Spleen (tissue), 7 donors: ENCODE results near the gene LCMT1.

Experiments used
- CTCF ChIP-seq, 11 experiments: fragments of 200-600 bp in 7 of 11; fragments of 450-650 bp in 4 of 11; sonication (generic) in 4 of 11; IDR thresholded peaks in 8 of 11; conservative IDR thresholded peaks in 3 of 11; 1 replicate in 7 of 11; 2 replicates in 4 of 11; pipeline versions ENCODE4 v1.4.0 to v1.8.0; 2016 to 2021; ENCODE audit warnings: antibody characterized with exemption in 11 of 11, inconsistent platforms in 4 of 11, mild to moderate bottlenecking in 1 of 11
- POLR2A ChIP-seq, 3 donors: fragments of 450-650 bp; IDR thresholded peaks; one replicate each; pipeline ENCODE4 v1.5.1; 2017; ENCODE audit warnings: antibody characterized with exemption in 3 of 3, mild to moderate bottlenecking in 1 of 3
- POLR2AphosphoS5 ChIP-seq, 3 donors: sonication (generic); formaldehyde crosslinking; IDR thresholded peaks; one replicate each; pipeline ENCODE4 v1.5.1; 2017; ENCODE audit warnings: antibody characterized with exemption in 3 of 3
- donor health status: DM: no; HTN: no; CAD: no; lungs with moderate emphysema.
- donor health status: DM: no; HTN: no; CAD: no.
- donor health status: DM: no; HTN: no; CAD: no.

DNA sequence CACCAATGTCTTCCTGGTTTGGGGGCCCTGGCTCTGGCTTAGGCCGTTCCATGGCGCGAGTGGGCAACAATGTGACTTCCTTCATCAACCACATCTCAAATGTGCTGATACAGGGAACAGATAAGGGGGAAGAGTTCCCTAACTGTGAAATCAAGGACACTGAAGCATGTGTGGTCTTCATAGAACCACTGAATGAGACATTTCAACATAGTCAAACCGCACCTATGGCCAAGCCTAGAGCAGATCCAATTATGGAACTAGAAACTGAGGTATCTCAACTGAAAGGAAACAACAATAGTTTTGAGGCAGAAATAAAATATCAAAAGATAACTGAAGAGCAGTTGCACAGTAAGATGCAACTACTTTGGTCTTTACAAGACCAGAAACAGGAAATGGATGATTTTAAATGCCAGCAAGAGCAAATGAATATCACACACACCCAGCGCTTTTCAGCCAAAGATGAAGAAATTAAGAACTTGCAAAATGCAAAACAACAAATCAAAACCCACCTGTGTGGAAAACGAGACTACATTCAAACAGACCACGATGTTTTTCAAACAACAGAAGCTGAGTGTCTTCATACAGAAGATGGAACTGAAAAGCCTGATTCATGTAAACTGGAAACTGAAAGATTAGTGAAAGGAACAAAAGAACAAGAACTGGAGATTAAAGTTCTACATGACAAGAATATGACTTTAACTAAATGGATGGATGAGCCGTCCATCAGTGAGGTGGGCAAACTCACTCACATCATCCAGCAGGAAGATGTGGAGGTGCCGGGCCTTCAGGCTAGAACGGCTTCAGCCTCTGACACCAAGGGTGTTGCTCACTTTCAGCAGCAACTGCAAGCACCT, 18.1 kb upstream of the LCMT1 start:
- TF ChIP-seq CTCF (IDR thresholded peaks at IDR 0.05 in 8 of 11, conservative IDR thresholded peaks at IDR 0.05 in 3 of 11), result no peak
- no peak for TF ChIP-seq POLR2A (IDR thresholded peaks at IDR 0.05)
- no peak for TF ChIP-seq POLR2AphosphoS5 (IDR thresholded peaks at IDR 0.05)
